Activated T-cell treated with anti-CD3 and anti-CD28 coated beads for 24 hours (primary cell): ENCODE measurements around the gene RPAIN.
"Not testable (repeated sequence)": the region's sequence is repeated elsewhere in the genome, so short reads cannot be mapped to it uniquely, and the experiment has no call there.

Experiments used
- DNase-seq: peaks from one replicate; pipeline ENCODE4 v3.0.0-alpha.2; 2020; ENCODE audit warnings: low read depth

RPAIN gene

GRCh38 chr17:5430413-5430999 is 10.5 kb downstream of the RPAIN start:
- no peak for DNase-seq

GRCh38 chr17:5431234-5431633 is 11.3 kb downstream of the RPAIN start:
- DNase-seq, result not testable (repeated sequence)

GRCh38 chr17:5431949-5432556 is 12.1 kb downstream of the RPAIN start:
- no peak for DNase-seq

GRCh38 chr17:5434984-5435383 is 15.0 kb downstream of the RPAIN start:
- DNase-seq, result no peak

GRCh38 chr17:5435781-5436315 is 15.9 kb downstream of the RPAIN start:
- DNase-seq, result not testable (repeated sequence)

- DNase-seq, result no peak
Observed at GRCh38 chr17:5437721-5438317, 17.8 kb downstream of the RPAIN start.

GRCh38 chr17:5438716-5439445 is 18.9 kb downstream of the RPAIN start, which contains the start of gene C1QBP:
C1QBP (minus strand) TSS chr17:5439155; CDS start chr17:5439073, 82 bp downstream.
- peak; percentile 87 for DNase-seq

GRCh38 chr17:5439446-5439764 is 19.4 kb downstream of the RPAIN start:
- no peak for DNase-seq

- no peak for DNase-seq
Observed at GRCh38 chr17:5443728-5444127, 23.7 kb downstream of the RPAIN start.

GRCh38 chr17:5444209-5444608 is 24.2 kb downstream of the RPAIN start:
- DNase-seq, result no peak

- DNase-seq, result no peak
Observed at GRCh38 chr17:5446786-5447185, 26.8 kb downstream of the RPAIN start.

- no peak for DNase-seq
Observed at GRCh38 chr17:5464717-5465507, 44.9 kb downstream of the RPAIN start.

- DNase-seq, result no peak
Observed at GRCh38 chr17:5466295-5466694, 46.3 kb downstream of the RPAIN start.

- no peak for DNase-seq
Observed at GRCh38 chr17:5467416-5467815, 47.4 kb downstream of the RPAIN start.

- no peak for DNase-seq
Observed at GRCh38 chr17:5468075-5468473, 48.1 kb downstream of the RPAIN start.

- no peak for DNase-seq
Observed at GRCh38 chr17:5472511-5472910, 52.5 kb downstream of the RPAIN start.

GRCh38 chr17:5473906-5474305 is 53.9 kb downstream of the RPAIN start:
- DNase-seq, result no peak

GRCh38 chr17:5478992-5479391 is 59.0 kb downstream of the RPAIN start:
- DNase-seq, result no peak

- DNase-seq, result no peak
Observed at GRCh38 chr17:5480962-5481361, 61.0 kb downstream of the RPAIN start.

GRCh38 chr17:5481451-5481850 is 61.5 kb downstream of the RPAIN start:
- no peak for DNase-seq
